Body of pancreas (tissue), 4 donors: Measurements from ENCODE around the gene WFDC12. TPM values are rescaled to one million over a fixed set of nuclear protein-coding genes. Genes with fewer than 3 reads are reported as not detected.

ENCODE experiments used
- ATAC-seq: fragments of 150-250 bp; one replicate; pipeline ENCODE4 v1.9.1; 2016
- DNase-seq, 4 donors: peaks; one replicate each; pipeline ENCODE4 v3.0.0-alpha.2; 2019
- H3K27ac ChIP-seq, 4 donors: fragments of 200-600 bp; sonication (generic); 1 replicate in 3 of 4; 2 replicates in 1 of 4; pipeline versions ENCODE4 v1.5.1 to v1.6.1; 2016 to 2019; ENCODE audit warnings: mild to moderate bottlenecking in 1 of 4, mixed read lengths in 1 of 4, moderate library complexity in 1 of 4
- H3K27me3 ChIP-seq, 2 donors: fragments of 200-600 bp; sonication (generic); one replicate each; pipeline ENCODE4 v1.6.0; 2016; ENCODE audit warnings: mild to moderate bottlenecking in 1 of 2
- H3K36me3 ChIP-seq, 2 donors: fragments of 200-600 bp; sonication (generic); replicated peaks in 1 of 2; 2 replicates each; pipeline ENCODE4 v1.5.1; 2016; ENCODE audit warnings: low read depth in 2 of 2; ENCODE audit not compliant: insufficient read depth in 1 of 2
- H3K4me1 ChIP-seq: fragments of 200-600 bp; sonication (generic); one replicate; pipeline ENCODE4 v1.6.0; 2016
- H3K4me3 ChIP-seq, 2 donors: fragments of 200-600 bp; sonication (generic); 1 replicate in 1 of 2; 2 replicates in 1 of 2; pipeline ENCODE4 v1.5.1; 2016 to 2019
- H3K9me3 ChIP-seq, 3 donors: fragments of 200-600 bp; sonication (generic); 1 replicate in 2 of 3; 2 replicates in 1 of 3; pipeline ENCODE4 v1.5.1; 2016
- CTCF ChIP-seq, 7 experiments: fragments of 450-650 bp in 4 of 7; fragments of 200-600 bp in 3 of 7; sonication (generic) in 3 of 7; IDR thresholded peaks; one replicate each; pipeline ENCODE4 v1.5.1; 2016 to 2019; ENCODE audit warnings: antibody characterized with exemption in 7 of 7
- POLR2A ChIP-seq, 3 donors: fragments of 450-650 bp; IDR thresholded peaks; one replicate each; pipeline ENCODE4 v1.6.1; 2016; ENCODE audit warnings: antibody characterized with exemption in 3 of 3, mild to moderate bottlenecking in 2 of 3
- WGBS, 2 donors: methylation state at CpG; one replicate each; pipeline ENCODE4 v1.1.5; 2017; 5-methylcytosine and 5-hydroxymethylcytosine counted together
- intact Hi-C: fragments of 100-400 bp; cut with DNase I; formaldehyde crosslinking; loops from one replicate; pipeline ENCODE4 v1.15.1; 2023
- total RNA-seq, 2 donors: library from RNA; depleted of rRNA; stranded (reverse); fragments of >200 nt; gene quantifications; one replicate each; pipeline ENCODE4 v1.1.0, GENCODE V29; 2016

WFDC12 gene
- total RNA-seq, 2 donors from 2014 or later = not detected

- no peak for DNase-seq
- H3K36me3 ChIP-seq = no peaks in the 10 kb centered on the region
- H3K27ac ChIP-seq = no peak overlapping the region
- no peak for ATAC-seq
- WGBS, 2 donors = 60 to 86% methylated on average over 1 to 2 of the region's 2 CpGs
- no peak for TF ChIP-seq CTCF (IDR thresholded peaks at IDR 0.05)
- no peak for TF ChIP-seq POLR2A (IDR thresholded peaks at IDR 0.05)
- intact Hi-C loops = no loop called here
- H3K27me3 ChIP-seq = no peaks in the 10 kb centered on the region
- H3K9me3 ChIP-seq = no peaks in the 10 kb centered on the region
- no peaks in the 10 kb centered on the region for H3K4me1 ChIP-seq
- no peak overlapping the region for H3K4me3 ChIP-seq
Observed at GRCh38 chr20:45136911-45137310, 12.6 kb upstream of the WFDC12 start.

GRCh38 chr20:45128099-45128498 is 3.8 kb upstream of the WFDC12 start:
- Histone ChIP-seq H3K9me3 (no peaks in the 10 kb centered on the region), H3K4me1 (no peaks in the 10 kb centered on the region), H3K27me3 (no peaks in the 10 kb centered on the region), H3K27ac (no peak overlapping the region), H3K4me3 (no peak overlapping the region), H3K36me3 (no peaks in the 10 kb centered on the region)
- ATAC-seq = no peak
- TF ChIP-seq CTCF (IDR thresholded peaks at IDR 0.05) (no peak), POLR2A (IDR thresholded peaks at IDR 0.05) (no peak)
- intact Hi-C loops = no loop called here
- WGBS, 2 donors = 42 to 57% methylated on average over 2 of the region's 2 CpGs
- DNase-seq = no peak

DNA sequence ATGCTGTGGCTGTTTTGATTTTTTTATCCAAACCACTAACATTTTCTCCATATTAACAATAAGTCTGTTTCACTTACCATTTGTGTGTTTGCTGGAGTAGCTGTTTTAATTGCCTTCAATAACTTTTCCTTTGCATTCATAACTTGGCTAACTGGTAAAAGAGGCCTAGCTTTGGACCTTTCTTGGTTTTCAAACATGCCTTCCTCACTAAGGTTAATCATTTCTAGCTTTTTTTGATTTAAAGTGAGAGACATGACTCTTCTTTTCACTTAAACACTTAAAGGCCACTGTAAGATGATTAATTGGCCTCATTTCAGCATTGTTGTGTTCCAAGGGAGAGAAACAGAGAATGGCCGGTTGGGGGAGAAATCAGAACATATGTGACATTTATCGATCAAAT is 2.9 kb downstream of the WFDC12 start:
- Histone ChIP-seq H3K27ac (no peak overlapping the region), H3K9me3 (no peaks in the 10 kb centered on the region), H3K27me3 (no peaks in the 10 kb centered on the region), H3K4me1 (no peaks in the 10 kb centered on the region), H3K4me3 (no peak overlapping the region), H3K36me3 (no peaks in the 10 kb centered on the region)
- intact Hi-C loops = no loop called here
- 75 to 80% methylated on average over 2 of the region's 2 CpGs for WGBS, 2 donors
- DNase-seq (no peak), ATAC-seq (no peak)
- no peak for TF ChIP-seq CTCF (IDR thresholded peaks at IDR 0.05)
- no peak for TF ChIP-seq POLR2A (IDR thresholded peaks at IDR 0.05)

GRCh38 chr20:45119556-45120266 is 4.6 kb downstream of the WFDC12 start:
- ATAC-seq = no peak
- Histone ChIP-seq H3K9me3 (no peaks in the 10 kb centered on the region), H3K4me3 (no peak overlapping the region), H3K27ac (no peak overlapping the region), H3K4me1 (no peaks in the 10 kb centered on the region), H3K36me3 (no peaks in the 10 kb centered on the region), H3K27me3 (no peaks in the 10 kb centered on the region)
- WGBS, 2 donors = 65 to 68% methylated on average over 2 of the region's 2 CpGs
- intact Hi-C loops = no loop called here
- TF ChIP-seq POLR2A (IDR thresholded peaks at IDR 0.05) = no peak
- no peak for TF ChIP-seq CTCF (IDR thresholded peaks at IDR 0.05)
- DNase-seq = no peak

- no peak for ATAC-seq
- 65 to 71% methylated on average over 2 of the region's 2 CpGs for WGBS, 2 donors
- intact Hi-C loops = no loop called here
Observed at GRCh38 chr20:45118028-45118427, 6.2 kb downstream of the WFDC12 start.

More at GRCh38 chr20:45118028-45118427, 6.2 kb downstream of the WFDC12 start:
- Histone ChIP-seq H3K36me3 (no peaks in the 10 kb centered on the region), H3K4me3 (no peak overlapping the region), H3K27me3 (no peaks in the 10 kb centered on the region), H3K4me1 (no peaks in the 10 kb centered on the region), H3K27ac (no peak overlapping the region), H3K9me3 (no peaks in the 10 kb centered on the region)
- no peak for DNase-seq
- TF ChIP-seq POLR2A (IDR thresholded peaks at IDR 0.05) = no peak
- no peak for TF ChIP-seq CTCF (IDR thresholded peaks at IDR 0.05)
